Ovary (tissue), 9 donors: ENCODE data around the gene PPP2R1B. TPM values are rescaled to one million over a fixed set of nuclear protein-coding genes. Genes with fewer than 3 reads are reported as not detected.

Experiments
- DNase-seq, 5 donors: peaks; one replicate each; pipeline ENCODE4 v3.0.0-alpha.2; 2019 to 2020
- H3K27ac ChIP-seq, 2 donors: fragments of 200-600 bp; one replicate each; pipeline versions ENCODE4 v1.5.1 to v1.8.0; 2019 to 2022
- H3K27me3 ChIP-seq: fragments of 200-600 bp; one replicate; pipeline ENCODE4 v1.8.0; 2022
- H3K36me3 ChIP-seq: fragments of 200-600 bp; sonication (generic); one replicate; pipeline ENCODE4 v1.5.1; 2019
- H3K4me1 ChIP-seq: one replicate; pipeline ENCODE4 v1.8.1; 2013; ENCODE audit warnings: mild to moderate bottlenecking, moderate library complexity; ENCODE audit not compliant: insufficient read depth
- H3K4me3 ChIP-seq: fragments of 200-600 bp; sonication (generic); one replicate; pipeline ENCODE4 v1.5.1; 2017
- H3K9me3 ChIP-seq, 2 donors: fragments of 200-600 bp in 1 of 2; sonication (generic) in 1 of 2; one replicate each; pipeline versions ENCODE4 v1.5.1 to v1.8.1; 2013 to 2019; ENCODE audit warnings: mild to moderate bottlenecking in 1 of 2, moderate library complexity in 1 of 2
- EP300 ChIP-seq: sonication (generic); formaldehyde crosslinking; IDR thresholded peaks from one replicate; pipeline ENCODE4 v1.6.1; 2017; ENCODE audit warnings: antibody characterized with exemption
- POLR2A ChIP-seq: fragments of 450-650 bp; IDR thresholded peaks from one replicate; pipeline ENCODE4 v1.6.1; 2017; ENCODE audit warnings: antibody characterized with exemption, mild to moderate bottlenecking, moderate library complexity
- WGBS, 3 donors: extraction: QIAGEN DNeasy Blood & Tissue Kit in 1 of 3; methylation state at CpG; one replicate each; pipeline versions ENCODE4 v1.1.5 to v1.1.7; 2013 to 2017; 5-methylcytosine and 5-hydroxymethylcytosine counted together
- intact Hi-C, 4 donors: fragments of 100-400 bp; cut with DNase I; formaldehyde crosslinking; loops; one replicate each; pipeline versions ENCODE4 v1.11.0 to v1.15.1; 2022 to 2023
- polyA plus RNA-seq, 2 donors: library from polyadenylated mRNA; stranded (reverse); fragments of 200-250 nt in 1 of 2; fragments of 350-450 nt in 1 of 2; fragmentation: Illumina TruSeq in 1 of 2; extraction: RNeasy Lipid Tissue Mini Kit (QIAGEN cat#74804) in 1 of 2; gene quantifications; one replicate each; pipeline ENCODE4 v1.2.3, GENCODE V29; 2013 to 2014
- total RNA-seq, 7 donors: library from RNA; depleted of rRNA in 2 of 7; stranded (reverse); fragments of >200 nt in 2 of 7; fragmentation: NEBNext Ultra II Directional in 3 of 7; extraction: Animal tissue kit (Norgen Biotek cat#: 25700) in 3 of 7; gene quantifications; one replicate each; pipeline versions ENCODE4 v1.1.0 to v1.2.4, GENCODE V29; 2016 to 2023
- TF ChIP-seq, protein P1 (sequence below), 3 donors: fragments of 450-650 bp in 2 of 3; fragments of 200-600 bp in 1 of 3; IDR thresholded peaks; one replicate each; pipeline versions ENCODE4 v1.5.1 to v1.8.0; 2016 to 2022; ENCODE audit warnings: antibody characterized with exemption in 3 of 3, mild to moderate bottlenecking in 1 of 3
- donor health status: DM: no; HTN: no; CAD: no; lungs with moderate emphysema.
- donor health status: DM: no; HTN: no; CAD: no.
- donor health status: Bipolar disorder and iron deficiency.
- donor health status: DM: yes; HTN: yes; CAD: no.
- donor health status: DM: no; HTN: no; CAD: no.
- donor health status: DM: yes; HTN: yes; CAD: no.

The PPP2R1B gene
- total and polyA plus RNA-seq, 9 donors = 9.8 to 36.4 (median 25.1) TPM

- 79 to 88% (median 88%) methylated on average over 5 of the region's 5 CpGs for WGBS, 3 donors
- Histone ChIP-seq H3K4me3 (no peak overlapping the region), H3K36me3 (no peaks in the 10 kb centered on the region), H3K4me1 (peaks cover 2% of the 10 kb centered on the region), H3K9me3 (no peaks in the 10 kb centered on the region), H3K27ac (no peak overlapping the region), H3K27me3 (no peaks in the 10 kb centered on the region)
- DNase-seq = no peak
- TF ChIP-seq, protein P1, sequence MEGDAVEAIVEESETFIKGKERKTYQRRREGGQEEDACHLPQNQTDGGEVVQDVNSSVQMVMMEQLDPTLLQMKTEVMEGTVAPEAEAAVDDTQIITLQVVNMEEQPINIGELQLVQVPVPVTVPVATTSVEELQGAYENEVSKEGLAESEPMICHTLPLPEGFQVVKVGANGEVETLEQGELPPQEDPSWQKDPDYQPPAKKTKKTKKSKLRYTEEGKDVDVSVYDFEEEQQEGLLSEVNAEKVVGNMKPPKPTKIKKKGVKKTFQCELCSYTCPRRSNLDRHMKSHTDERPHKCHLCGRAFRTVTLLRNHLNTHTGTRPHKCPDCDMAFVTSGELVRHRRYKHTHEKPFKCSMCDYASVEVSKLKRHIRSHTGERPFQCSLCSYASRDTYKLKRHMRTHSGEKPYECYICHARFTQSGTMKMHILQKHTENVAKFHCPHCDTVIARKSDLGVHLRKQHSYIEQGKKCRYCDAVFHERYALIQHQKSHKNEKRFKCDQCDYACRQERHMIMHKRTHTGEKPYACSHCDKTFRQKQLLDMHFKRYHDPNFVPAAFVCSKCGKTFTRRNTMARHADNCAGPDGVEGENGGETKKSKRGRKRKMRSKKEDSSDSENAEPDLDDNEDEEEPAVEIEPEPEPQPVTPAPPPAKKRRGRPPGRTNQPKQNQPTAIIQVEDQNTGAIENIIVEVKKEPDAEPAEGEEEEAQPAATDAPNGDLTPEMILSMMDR (IDR thresholded peaks at IDR 0.05) = no peak
- TF ChIP-seq EP300 (no peak), POLR2A (no peak)
- intact Hi-C loops = no loop called here
Observed at GRCh38 chr11:111702623-111703022, 63.6 kb downstream of the PPP2R1B start.

DNA sequence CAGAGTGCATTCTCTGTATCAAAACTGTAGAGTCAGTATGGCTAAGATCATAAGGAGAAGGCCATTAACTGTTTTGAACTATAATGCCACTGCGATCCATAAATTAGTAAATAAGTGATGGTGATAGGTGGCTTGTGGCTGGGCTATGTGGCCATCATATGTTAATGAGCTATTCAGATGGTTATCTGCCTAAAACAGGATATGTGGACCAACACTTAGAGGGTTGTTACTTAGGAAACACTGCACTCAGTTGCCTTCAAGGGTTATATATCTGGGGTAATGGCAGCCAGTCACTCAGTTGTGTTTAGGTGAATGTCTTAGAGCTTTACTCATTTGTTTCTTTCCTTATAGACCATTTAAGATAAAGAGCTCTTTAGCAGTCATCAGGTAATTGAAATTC lies 66.0 kb downstream of the PPP2R1B start:
- no peak overlapping the region for H3K27ac ChIP-seq
- TF ChIP-seq EP300 (no peak), POLR2A (no peak)
- TF ChIP-seq, protein P1 (IDR thresholded peaks at IDR 0.05) = no peak
- H3K36me3 ChIP-seq = no peaks in the 10 kb centered on the region
- no peaks in the 10 kb centered on the region for H3K9me3 ChIP-seq
- intact Hi-C loops = no loop called here
- H3K27me3 ChIP-seq = no peaks in the 10 kb centered on the region
- H3K4me1 ChIP-seq = peaks cover 2% of the 10 kb centered on the region
- DNase-seq = no peak
- WGBS, 3 donors = 98 to 100% (median 100%) methylated on average over 1 of the region's 1 CpG
- no peak overlapping the region for H3K4me3 ChIP-seq

DNA sequence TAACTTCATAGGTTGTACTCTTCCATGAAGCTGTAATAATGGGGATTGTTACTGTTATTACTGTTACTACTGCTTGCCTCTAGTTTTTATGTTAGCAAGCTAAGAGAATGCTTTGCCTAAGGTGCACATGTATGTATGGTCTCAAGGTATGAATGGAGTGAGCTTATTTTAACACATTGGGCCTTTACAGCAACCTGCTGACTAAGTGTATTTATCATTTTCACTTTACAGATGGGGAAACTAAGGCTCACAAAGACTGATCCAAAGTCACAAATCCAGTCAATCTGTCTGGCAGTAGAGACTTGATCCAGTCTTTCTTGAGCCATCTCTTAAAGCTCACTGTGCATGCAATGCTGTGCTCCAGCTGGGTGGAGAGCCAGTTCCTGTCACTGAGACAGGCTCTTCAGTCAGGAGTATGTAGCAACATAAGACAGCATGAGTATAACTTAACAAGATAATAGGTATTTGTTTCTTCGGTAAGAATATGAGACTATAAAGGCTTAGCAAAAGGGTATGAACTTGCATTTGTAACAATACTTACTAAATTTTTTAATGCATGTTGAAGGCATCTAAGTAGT lies 66.5 kb downstream of the PPP2R1B start:
- Histone ChIP-seq H3K4me3 (no peak overlapping the region), H3K27ac (no peak overlapping the region), H3K4me1 (peaks cover 2% of the 10 kb centered on the region), H3K9me3 (no peaks in the 10 kb centered on the region), H3K27me3 (no peaks in the 10 kb centered on the region), H3K36me3 (no peaks in the 10 kb centered on the region)
- TF ChIP-seq EP300 (no peak), POLR2A (no peak)
- TF ChIP-seq, protein P1 (IDR thresholded peaks at IDR 0.05) = no peak
- WGBS, 3 donors = 92 to 98% (median 97%) methylated on average over 1 of the region's 1 CpG
- intact Hi-C loops = no loop called here
- DNase-seq = no peak

GRCh38 chr11:111698852-111699559 lies 67.2 kb downstream of the PPP2R1B start:
- intact Hi-C loops = no loop called here
- no peaks in the 10 kb centered on the region for H3K27me3 ChIP-seq
- DNase-seq = no peak
- H3K36me3 ChIP-seq = no peaks in the 10 kb centered on the region
- TF ChIP-seq EP300 = no peak
- H3K27ac ChIP-seq = no peak overlapping the region
- H3K9me3 ChIP-seq = no peaks in the 10 kb centered on the region
- 92 to 96% (median 94%) methylated on average over 3 of the region's 3 CpGs for WGBS, 3 donors
- H3K4me3 ChIP-seq = no peak overlapping the region
- peaks cover 2% of the 10 kb centered on the region for H3K4me1 ChIP-seq

- Histone ChIP-seq H3K4me1 (peaks cover 2% of the 10 kb centered on the region), H3K36me3 (no peaks in the 10 kb centered on the region), H3K27me3 (no peaks in the 10 kb centered on the region), H3K27ac (no peak overlapping the region), H3K9me3 (no peaks in the 10 kb centered on the region), H3K4me3 (no peak overlapping the region)
- TF ChIP-seq POLR2A (no peak), EP300 (no peak)
- TF ChIP-seq, protein P1 (IDR thresholded peaks at IDR 0.05) = no peak
- intact Hi-C loops = no loop called here
- 66 to 80% (median 78%) methylated on average over 1 of the region's 1 CpG for WGBS, 3 donors
- DNase-seq = no peak
Observed at GRCh38 chr11:111697933-111698371, 68.2 kb downstream of the PPP2R1B start.
